Measurements from ENCODE around the gene GPRC5D.

DNA sequence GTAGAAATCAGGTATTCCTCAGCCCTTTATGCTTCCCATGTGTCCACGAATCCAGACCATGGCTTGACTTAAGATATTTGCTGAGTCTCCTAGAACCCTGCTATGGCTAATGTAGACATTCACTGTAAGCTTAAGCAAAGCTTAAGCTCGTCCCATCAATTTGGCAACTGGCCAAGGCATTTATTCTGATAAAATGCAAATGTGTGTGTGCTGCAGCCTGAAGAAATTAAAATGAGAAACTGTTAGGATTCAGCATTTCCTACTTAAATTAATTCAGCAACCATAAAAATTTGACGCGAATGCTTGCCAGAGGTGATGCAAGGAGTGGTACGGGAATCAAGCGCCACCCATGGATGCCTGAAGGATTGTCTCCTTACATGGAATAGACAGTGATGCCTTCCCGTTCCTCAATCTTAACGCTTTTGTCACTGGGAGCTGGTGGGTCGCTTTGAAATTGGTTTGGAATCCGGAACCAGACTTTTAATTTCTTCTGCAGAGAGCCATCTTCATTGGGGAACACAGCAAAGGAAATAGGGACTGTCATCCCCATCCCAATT is 34.9 kb upstream of the GPRC5D start:
- no peak for TF ChIP-seq EZH2 (IDR thresholded peaks at IDR 0.05; ENCODE audit: low read depth)
- TF ChIP-seq, protein P1, sequence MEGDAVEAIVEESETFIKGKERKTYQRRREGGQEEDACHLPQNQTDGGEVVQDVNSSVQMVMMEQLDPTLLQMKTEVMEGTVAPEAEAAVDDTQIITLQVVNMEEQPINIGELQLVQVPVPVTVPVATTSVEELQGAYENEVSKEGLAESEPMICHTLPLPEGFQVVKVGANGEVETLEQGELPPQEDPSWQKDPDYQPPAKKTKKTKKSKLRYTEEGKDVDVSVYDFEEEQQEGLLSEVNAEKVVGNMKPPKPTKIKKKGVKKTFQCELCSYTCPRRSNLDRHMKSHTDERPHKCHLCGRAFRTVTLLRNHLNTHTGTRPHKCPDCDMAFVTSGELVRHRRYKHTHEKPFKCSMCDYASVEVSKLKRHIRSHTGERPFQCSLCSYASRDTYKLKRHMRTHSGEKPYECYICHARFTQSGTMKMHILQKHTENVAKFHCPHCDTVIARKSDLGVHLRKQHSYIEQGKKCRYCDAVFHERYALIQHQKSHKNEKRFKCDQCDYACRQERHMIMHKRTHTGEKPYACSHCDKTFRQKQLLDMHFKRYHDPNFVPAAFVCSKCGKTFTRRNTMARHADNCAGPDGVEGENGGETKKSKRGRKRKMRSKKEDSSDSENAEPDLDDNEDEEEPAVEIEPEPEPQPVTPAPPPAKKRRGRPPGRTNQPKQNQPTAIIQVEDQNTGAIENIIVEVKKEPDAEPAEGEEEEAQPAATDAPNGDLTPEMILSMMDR (conservative IDR thresholded peaks at IDR 0.05): no peak
